Lower leg skin (tissue), 4 donors: ENCODE results near the gene KIF26B. TPM values are rescaled to one million over a fixed set of nuclear protein-coding genes. Genes with fewer than 3 reads are reported as not detected.

Experiments
- DNase-seq, 2 donors: peaks; one replicate each; pipeline ENCODE4 v3.0.0-alpha.2; 2019; ENCODE audit warnings: low spot score in 2 of 2
- H3K4me3 ChIP-seq: fragments of 200-600 bp; sonication (generic); 2 replicates; pipeline ENCODE4 v1.5.1; 2017; ENCODE audit warnings: mild to moderate bottlenecking, low read depth; ENCODE audit not compliant: poor library complexity, severe bottlenecking
- CTCF ChIP-seq, 3 donors: fragments of 450-650 bp; IDR thresholded peaks; one replicate each; pipeline ENCODE4 v1.5.1; 2016; ENCODE audit warnings: antibody characterized with exemption in 3 of 3, mild to moderate bottlenecking in 3 of 3, moderate library complexity in 2 of 3
- POLR2A ChIP-seq, 2 donors: fragments of 450-650 bp; IDR thresholded peaks; one replicate each; pipeline ENCODE4 v1.6.1; 2016 to 2017; ENCODE audit warnings: antibody characterized with exemption in 2 of 2, mild to moderate bottlenecking in 1 of 2, moderate library complexity in 1 of 2
- WGBS, 2 donors: methylation state at CpG; one replicate each; pipeline ENCODE4 v1.1.5; 2018; 5-methylcytosine and 5-hydroxymethylcytosine counted together
- intact Hi-C: fragments of 100-400 bp; cut with DNase I; formaldehyde crosslinking; loops from one replicate; pipeline ENCODE4 v1.15.0; 2023; ENCODE audit warnings: low total_unique reads
- total RNA-seq, 4 donors: library from RNA; depleted of rRNA; stranded (reverse); fragments of >200 nt; gene quantifications; one replicate each; pipeline ENCODE4 v1.1.0, GENCODE V29; 2016

Gene KIF26B
- total RNA-seq, 4 donors from 2014 or later, result 3.9 to 6.6 (median 5.7) TPM

GRCh38 chr1:245549996-245550719 is 395.4 kb downstream of the KIF26B start:
- peak in 1 of 2 donors; percentile 68 for DNase-seq
- no peak for TF ChIP-seq CTCF (IDR thresholded peaks at IDR 0.05)
- no peak for TF ChIP-seq POLR2A (IDR thresholded peaks at IDR 0.05)
- no peak overlapping the region for H3K4me3 ChIP-seq
- WGBS, 2 donors, result 41 to 52% methylated on average over 18 of the region's 18 CpGs
- intact Hi-C loops, result no loop called here

DNA sequence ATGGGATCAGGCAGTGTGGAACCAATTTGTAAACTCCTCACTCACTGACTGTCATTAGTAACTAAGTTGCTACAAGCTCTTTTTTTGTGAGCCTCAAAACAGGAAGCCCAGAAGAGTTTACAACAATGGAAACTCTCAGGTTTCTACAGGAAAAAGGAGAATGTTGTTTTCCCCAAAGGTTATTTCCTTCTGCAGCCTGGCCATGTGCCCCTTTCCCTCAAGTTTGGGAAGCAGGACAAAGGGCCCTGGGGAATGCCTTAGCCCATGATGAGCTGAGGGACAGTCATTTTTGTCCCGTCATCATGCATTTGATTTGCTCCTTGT is 395.9 kb downstream of the KIF26B start:
- TF ChIP-seq POLR2A (IDR thresholded peaks at IDR 0.05) (no peak), CTCF (IDR thresholded peaks at IDR 0.05) (no peak)
- H3K4me3 ChIP-seq, result no peak overlapping the region
- DNase-seq, result peak in 1 of 2 donors; percentile 28
- intact Hi-C loops, result no loop called here
- WGBS, 2 donors, result 70 to 89% methylated on average over 1 of the region's 1 CpG

DNA sequence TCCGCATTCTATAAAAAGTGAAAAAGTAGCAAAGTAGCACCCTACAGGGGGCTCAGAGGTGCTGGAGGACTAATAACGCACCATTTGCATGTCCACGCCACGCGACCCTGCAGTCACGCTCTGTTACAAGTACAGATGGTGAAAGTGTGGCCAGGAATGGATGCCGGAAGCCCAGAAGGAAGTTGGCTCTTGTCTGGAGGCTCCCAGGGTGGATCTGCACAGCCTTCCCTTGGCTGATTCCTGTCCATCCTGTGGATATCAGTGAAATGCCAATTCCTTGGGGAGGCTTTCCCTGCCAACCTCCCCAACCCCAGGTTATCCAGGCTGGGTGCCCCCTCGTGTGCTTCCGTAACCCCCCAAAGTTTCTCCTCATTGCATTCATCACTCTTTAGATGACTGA is 396.8 kb downstream of the KIF26B start:
- peak in 1 of 2 donors; percentile 48 for DNase-seq
- TF ChIP-seq CTCF (IDR thresholded peaks at IDR 0.05) (no peak), POLR2A (IDR thresholded peaks at IDR 0.05) (no peak)
- no peak overlapping the region for H3K4me3 ChIP-seq
- WGBS, 2 donors, result 96 to 98% methylated on average over 9 of the region's 9 CpGs
- intact Hi-C loops, result no loop called here

DNA sequence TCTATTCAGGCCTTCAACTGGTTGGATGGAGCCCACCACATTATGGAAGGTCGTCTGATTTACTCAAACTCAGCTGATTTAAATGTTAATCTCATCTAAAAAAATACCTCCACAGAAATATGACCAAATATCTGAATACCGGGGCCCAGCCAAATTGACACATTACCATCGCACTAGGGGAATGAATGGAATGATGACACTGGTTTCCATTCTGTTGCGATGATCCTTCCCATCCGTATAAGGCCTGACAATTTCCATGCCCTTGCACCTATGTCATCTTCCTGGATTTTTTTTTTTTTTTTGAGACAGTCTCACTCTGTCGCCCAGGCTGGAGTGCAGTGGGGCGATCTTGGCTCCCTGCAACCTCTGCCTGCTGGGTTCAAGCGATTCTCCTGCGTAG is 397.5 kb downstream of the KIF26B start:
- 93 to 96% methylated on average over 9 of the region's 9 CpGs for WGBS, 2 donors
- intact Hi-C loops, result no loop called here
- no peak for DNase-seq
- no peak overlapping the region for H3K4me3 ChIP-seq
- no peak for TF ChIP-seq CTCF (IDR thresholded peaks at IDR 0.05)
- no peak for TF ChIP-seq POLR2A (IDR thresholded peaks at IDR 0.05)

DNA sequence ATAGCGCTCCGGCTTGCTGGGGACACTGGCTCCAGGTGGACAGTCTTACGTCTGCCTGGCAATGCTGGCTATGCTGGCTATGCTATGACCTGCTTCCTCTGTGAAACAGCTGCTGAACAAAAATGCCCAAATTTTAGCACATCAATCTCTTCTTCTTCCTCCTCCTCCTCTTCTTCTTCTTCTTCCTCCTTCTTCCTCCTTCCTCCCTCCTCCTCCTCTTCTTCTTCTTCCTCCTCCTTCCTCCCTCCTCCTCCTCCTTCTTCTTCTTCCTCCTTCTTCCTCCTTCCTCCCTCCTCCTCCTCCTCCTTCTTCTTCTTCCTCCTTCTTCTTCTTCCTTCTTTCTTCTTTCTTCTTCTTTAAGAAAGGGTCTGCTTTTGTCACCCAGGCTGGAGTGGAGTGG is 401.3 kb downstream of the KIF26B start:
- TF ChIP-seq CTCF (IDR thresholded peaks at IDR 0.05) (no peak), POLR2A (IDR thresholded peaks at IDR 0.05) (no peak)
- 92 to 98% methylated on average over 3 of the region's 3 CpGs for WGBS, 2 donors
- intact Hi-C loops, result no loop called here
- H3K4me3 ChIP-seq, result no peak overlapping the region
- no peak for DNase-seq

DNA sequence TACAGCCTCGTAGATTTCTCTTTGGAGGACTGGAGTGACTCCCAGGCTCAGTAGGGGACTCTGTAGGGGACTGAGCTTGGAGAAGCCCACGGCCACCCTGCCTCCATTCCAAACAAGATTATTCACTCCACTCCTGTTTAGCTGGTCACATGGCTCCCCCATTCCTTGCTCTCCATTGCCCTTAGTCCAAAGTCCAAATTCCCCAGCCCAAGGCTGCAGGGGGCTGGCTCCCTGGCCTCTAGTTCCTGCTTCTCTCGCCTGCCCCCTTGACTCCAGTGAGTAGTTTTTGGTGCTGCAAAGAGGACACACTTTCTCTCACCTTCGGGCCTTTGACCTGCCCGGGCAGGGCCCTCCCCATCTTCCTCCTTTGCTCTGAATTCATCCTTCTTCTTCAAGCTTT is 403.3 kb downstream of the KIF26B start:
- no peak for TF ChIP-seq CTCF (IDR thresholded peaks at IDR 0.05)
- TF ChIP-seq POLR2A (IDR thresholded peaks at IDR 0.05), result no peak
- 81 to 84% methylated on average over 5 of the region's 5 CpGs for WGBS, 2 donors
- H3K4me3 ChIP-seq, result no peak overlapping the region
- intact Hi-C loops, result no loop called here
- no peak for DNase-seq
